Right atrium auricular region (tissue), 2 donors: ENCODE data around the gene DYNC1LI1. TPM values are rescaled to one million over a fixed set of nuclear protein-coding genes. Genes with fewer than 3 reads are reported as not detected.

ENCODE experiments used
- DNase-seq: peaks from one replicate; pipeline ENCODE4 v3.0.0-alpha.2; 2019; ENCODE audit warnings: low spot score
- H3K27ac ChIP-seq, 2 donors: fragments of 200-600 bp; sonication (generic); 1 replicate in 1 of 2; 2 replicates in 1 of 2; pipeline ENCODE4 v1.5.1; 2016 to 2019
- H3K27me3 ChIP-seq, 2 donors: fragments of 200-600 bp; sonication (generic); one replicate each; pipeline versions ENCODE4 v1.5.1 to v1.6.0; 2017 to 2019
- H3K36me3 ChIP-seq: fragments of 200-600 bp; sonication (generic); one replicate; pipeline ENCODE4 v1.5.1; 2016
- H3K4me1 ChIP-seq, 2 donors: fragments of 200-600 bp; sonication (generic); one replicate each; pipeline versions ENCODE4 v1.5.1 to v1.6.0; 2017 to 2019
- H3K4me3 ChIP-seq, 2 donors: fragments of 200-600 bp; sonication (generic); 1 replicate in 1 of 2; 2 replicates in 1 of 2; pipeline ENCODE4 v1.5.1; 2017 to 2019; ENCODE audit warnings: mild to moderate bottlenecking in 1 of 2, moderate library complexity in 1 of 2
- H3K9me3 ChIP-seq, 2 donors: fragments of 200-600 bp; sonication (generic); one replicate each; pipeline ENCODE4 v1.5.1; 2019
- CTCF ChIP-seq, 2 donors: fragments of 200-600 bp; sonication (generic); IDR thresholded peaks; one replicate each; pipeline ENCODE4 v1.5.1; 2019; ENCODE audit warnings: antibody characterized with exemption in 2 of 2
- total RNA-seq, 2 donors: library from RNA; depleted of rRNA; stranded (reverse); fragments of >200 nt; gene quantifications; one replicate each; pipeline ENCODE4 v1.1.0, GENCODE V29; 2016

DYNC1LI1 gene
- total RNA-seq, 2 donors from 2014 or later: 36.6 to 39.7 TPM

DNA sequence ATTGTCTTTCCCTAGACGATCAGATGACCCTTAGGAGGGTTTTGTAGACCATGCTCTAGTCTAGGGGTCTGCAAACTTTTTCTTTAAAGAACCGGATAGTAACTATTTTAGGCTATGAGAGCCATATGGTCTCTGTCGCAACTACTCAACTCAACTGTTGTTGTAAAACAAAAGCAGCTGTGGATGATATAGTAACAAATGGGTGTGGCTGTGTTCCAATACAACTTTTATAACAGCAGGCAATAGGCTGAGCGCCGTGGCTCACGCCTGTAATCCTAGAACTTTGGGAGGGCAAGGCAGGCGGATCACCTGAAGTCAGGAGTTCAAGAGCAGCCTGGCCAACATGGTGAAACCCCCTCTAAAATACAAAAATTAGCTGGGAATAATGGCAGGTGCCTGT is 61.9 kb downstream of the DYNC1LI1 start:
- Histone ChIP-seq H3K4me3 (no peak overlapping the region), H3K9me3 (no peaks in the 10 kb centered on the region), H3K36me3 (no peaks in the 10 kb centered on the region), H3K4me1 (no peaks in the 10 kb centered on the region), H3K27me3 (no peaks in the 10 kb centered on the region), H3K27ac (no peak overlapping the region)
- DNase-seq: no peak
- TF ChIP-seq CTCF (IDR thresholded peaks at IDR 0.05): no peak

- DNase-seq: no peak
- H3K4me3 ChIP-seq: no peak overlapping the region
- no peak overlapping the region for H3K27ac ChIP-seq
- H3K36me3 ChIP-seq: no peaks in the 10 kb centered on the region
- no peaks in the 10 kb centered on the region for H3K9me3 ChIP-seq
- TF ChIP-seq CTCF (IDR thresholded peaks at IDR 0.05): no peak
- H3K4me1 ChIP-seq: peaks cover 0 to 1% of the 10 kb centered on the region in 2 donors
- H3K27me3 ChIP-seq: no peaks in the 10 kb centered on the region
Measured at GRCh38 chr3:32506466-32506865, 64.2 kb downstream of the DYNC1LI1 start.

GRCh38 chr3:32502946-32503286 is 67.7 kb downstream of the DYNC1LI1 start:
- Histone ChIP-seq H3K27me3 (no peaks in the 10 kb centered on the region), H3K4me1 (peaks cover 0 to 10% of the 10 kb centered on the region in 2 donors), H3K36me3 (no peaks in the 10 kb centered on the region), H3K4me3 (peak overlapping the region; percentile 94 to 97), H3K9me3 (no peaks in the 10 kb centered on the region), H3K27ac (peak overlapping the region; percentile 99)
- DNase-seq: no peak
- TF ChIP-seq CTCF (IDR thresholded peaks at IDR 0.05): no peak

DNA sequence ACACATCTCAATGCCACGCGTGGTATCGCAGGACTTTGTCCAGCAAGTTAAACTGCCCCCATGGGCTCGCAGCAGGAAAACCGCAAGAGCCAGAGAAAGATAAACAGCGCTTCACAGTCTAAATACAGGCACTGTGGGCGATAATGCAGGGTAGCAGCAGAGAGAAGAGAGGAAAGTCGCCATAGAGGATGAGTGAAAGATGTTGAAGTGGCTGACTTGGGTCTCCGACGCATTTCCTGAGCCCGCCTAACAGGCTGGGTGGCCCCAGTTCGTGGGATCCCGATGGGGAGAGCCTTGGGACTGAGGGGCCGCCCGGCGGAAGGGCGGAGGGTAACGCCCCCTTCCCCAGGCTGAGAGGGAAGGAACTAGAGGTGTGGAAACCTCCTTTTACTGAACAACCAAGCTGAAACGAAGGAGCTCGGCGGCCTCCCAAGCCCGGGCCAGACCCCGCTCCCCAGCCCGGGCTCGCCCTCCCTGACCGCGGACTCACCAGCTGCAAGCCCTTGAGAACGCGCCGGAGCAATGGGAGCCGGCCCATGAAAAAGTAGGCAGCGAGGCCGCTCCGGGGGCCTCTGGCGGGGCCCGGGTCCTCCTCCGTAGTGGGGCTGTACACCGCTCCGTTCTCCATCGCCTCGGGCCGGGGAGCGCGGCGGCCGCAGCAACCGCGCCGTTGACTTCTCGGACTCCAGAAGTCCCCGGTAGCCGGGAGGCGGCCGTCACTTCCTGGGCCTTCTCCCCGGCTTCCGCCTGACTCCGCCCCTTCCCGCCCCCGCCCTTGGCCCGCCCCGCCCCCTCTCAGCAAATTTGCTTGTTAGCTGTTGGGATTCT is 68.3 kb downstream of the DYNC1LI1 start, which contains the start of gene CMTM6:
Gene CMTM6 (minus strand): TSS at position 735 of the 828 bp plus-strand sequence. CDS start 107 bp downstream, at position 628.
- Histone ChIP-seq H3K36me3 (no peaks in the 10 kb centered on the region), H3K27me3 (no peaks in the 10 kb centered on the region), H3K27ac (peak within 1 kb of the TSS; percentile 99), H3K4me3 (peak within 1 kb of the TSS; percentile 94 to 97), H3K4me1 (peaks cover 0 to 10% of the 10 kb centered on the region in 2 donors), H3K9me3 (no peaks in the 10 kb centered on the region)
- DNase-seq: peak; percentile 78
- no peak for TF ChIP-seq CTCF (IDR thresholded peaks at IDR 0.05)

DNA sequence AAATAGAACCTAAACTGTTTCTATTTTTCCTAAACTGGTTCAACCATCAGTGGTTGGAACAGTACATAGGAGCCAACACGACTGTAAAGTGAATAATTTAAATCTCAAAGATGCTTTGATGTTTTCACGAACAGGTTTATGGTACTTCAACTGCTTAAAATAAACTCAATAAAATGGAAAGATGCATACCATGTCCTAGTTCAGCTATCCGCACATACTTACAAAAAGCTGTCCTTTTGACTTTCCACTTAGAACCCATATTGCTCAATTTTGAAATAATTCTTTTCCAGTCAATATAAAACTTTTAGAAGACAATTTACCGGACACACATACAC is 68.9 kb downstream of the DYNC1LI1 start:
- no peak for DNase-seq
- Histone ChIP-seq H3K27ac (peak overlapping the region; percentile 99), H3K9me3 (no peaks in the 10 kb centered on the region), H3K4me3 (peak overlapping the region; percentile 94 to 97), H3K27me3 (no peaks in the 10 kb centered on the region), H3K4me1 (peaks cover 0 to 10% of the 10 kb centered on the region in 2 donors), H3K36me3 (no peaks in the 10 kb centered on the region)
- TF ChIP-seq CTCF (IDR thresholded peaks at IDR 0.05): no peak
